ENCODE measurements around the gene SPECC1L.
"Not testable (repeated sequence)": the region's sequence is repeated elsewhere in the genome, so short reads cannot be mapped to it uniquely, and the experiment has no call there.

Gene SPECC1L, protein sequence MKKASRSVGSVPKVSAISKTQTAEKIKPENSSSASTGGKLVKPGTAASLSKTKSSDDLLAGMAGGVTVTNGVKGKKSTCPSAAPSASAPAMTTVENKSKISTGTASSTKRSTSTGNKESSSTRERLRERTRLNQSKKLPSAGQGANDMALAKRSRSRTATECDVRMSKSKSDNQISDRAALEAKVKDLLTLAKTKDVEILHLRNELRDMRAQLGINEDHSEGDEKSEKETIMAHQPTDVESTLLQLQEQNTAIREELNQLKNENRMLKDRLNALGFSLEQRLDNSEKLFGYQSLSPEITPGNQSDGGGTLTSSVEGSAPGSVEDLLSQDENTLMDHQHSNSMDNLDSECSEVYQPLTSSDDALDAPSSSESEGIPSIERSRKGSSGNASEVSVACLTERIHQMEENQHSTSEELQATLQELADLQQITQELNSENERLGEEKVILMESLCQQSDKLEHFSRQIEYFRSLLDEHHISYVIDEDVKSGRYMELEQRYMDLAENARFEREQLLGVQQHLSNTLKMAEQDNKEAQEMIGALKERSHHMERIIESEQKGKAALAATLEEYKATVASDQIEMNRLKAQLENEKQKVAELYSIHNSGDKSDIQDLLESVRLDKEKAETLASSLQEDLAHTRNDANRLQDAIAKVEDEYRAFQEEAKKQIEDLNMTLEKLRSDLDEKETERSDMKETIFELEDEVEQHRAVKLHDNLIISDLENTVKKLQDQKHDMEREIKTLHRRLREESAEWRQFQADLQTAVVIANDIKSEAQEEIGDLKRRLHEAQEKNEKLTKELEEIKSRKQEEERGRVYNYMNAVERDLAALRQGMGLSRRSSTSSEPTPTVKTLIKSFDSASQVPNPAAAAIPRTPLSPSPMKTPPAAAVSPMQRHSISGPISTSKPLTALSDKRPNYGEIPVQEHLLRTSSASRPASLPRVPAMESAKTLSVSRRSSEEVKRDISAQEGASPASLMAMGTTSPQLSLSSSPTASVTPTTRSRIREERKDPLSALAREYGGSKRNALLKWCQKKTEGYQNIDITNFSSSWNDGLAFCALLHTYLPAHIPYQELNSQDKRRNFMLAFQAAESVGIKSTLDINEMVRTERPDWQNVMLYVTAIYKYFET

GRCh38 chr22:24270556-24271385 is at the start of gene SPECC1L:
TSS of gene SPECC1L (plus strand) at chr22:24270831. CDS start at chr22:24302232, 31,401 bp downstream.
- peak; percentile 81 to 87 (median 84) for DNase-seq

GRCh38 chr22:24224468-24224867 is 46.2 kb upstream of the SPECC1L start:
- no peak for DNase-seq

- DNase-seq = no peak
Observed at GRCh38 chr22:24225044-24225601, 45.5 kb upstream of the SPECC1L start.

GRCh38 chr22:24225951-24226350 is 44.7 kb upstream of the SPECC1L start:
- DNase-seq = no peak

GRCh38 chr22:24230911-24231656 is 39.5 kb upstream of the SPECC1L start:
- peak; percentile 15 to 54 (median 36) for DNase-seq

DNA sequence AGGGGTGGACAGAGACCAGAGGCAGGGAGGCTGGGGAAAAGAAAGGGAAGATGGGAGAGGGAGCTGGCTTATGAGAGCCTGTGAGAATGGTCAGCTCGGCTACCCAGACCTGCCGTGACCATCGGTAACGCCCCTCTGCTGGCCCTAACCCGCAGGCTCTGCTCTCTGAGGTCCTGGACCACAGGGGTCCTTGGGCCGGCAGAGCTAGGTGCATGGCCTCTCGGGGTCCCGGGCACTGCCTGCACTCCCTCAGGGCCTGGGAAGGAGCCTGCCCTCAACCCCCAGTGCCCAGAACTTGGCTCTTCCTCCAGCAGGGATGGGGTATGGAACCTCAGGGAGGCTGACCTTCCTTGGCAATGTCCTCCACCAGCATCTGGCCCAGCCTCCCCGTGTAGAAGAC is 38.9 kb upstream of the SPECC1L start:
- DNase-seq = no peak

GRCh38 chr22:24232124-24232523 is 38.5 kb upstream of the SPECC1L start:
- no peak for DNase-seq

DNA sequence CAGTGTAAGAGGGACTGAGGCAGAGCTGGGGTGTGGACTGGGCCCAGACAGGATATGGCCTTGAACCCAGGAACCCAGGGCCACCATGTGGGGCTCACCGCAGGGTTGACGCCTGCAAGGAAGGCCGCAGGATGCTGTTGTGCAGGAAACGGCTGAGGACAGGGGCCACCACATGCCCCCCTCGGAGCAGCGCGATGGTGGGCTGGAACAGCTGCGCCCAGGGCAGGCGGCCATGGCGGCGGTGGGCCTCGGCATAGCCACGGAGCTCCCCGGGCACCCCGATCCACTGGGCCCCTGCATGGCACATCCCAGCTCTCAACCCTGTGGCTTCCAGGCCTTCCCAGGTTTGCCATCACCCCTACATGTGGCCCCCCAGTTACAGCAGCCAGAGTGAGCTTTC is 37.9 kb upstream of the SPECC1L start:
- DNase-seq = no peak

- no peak for DNase-seq
Observed at GRCh38 chr22:24233235-24233634, 37.4 kb upstream of the SPECC1L start.

- no peak for DNase-seq
Observed at GRCh38 chr22:24233816-24234215, 36.8 kb upstream of the SPECC1L start.

DNA sequence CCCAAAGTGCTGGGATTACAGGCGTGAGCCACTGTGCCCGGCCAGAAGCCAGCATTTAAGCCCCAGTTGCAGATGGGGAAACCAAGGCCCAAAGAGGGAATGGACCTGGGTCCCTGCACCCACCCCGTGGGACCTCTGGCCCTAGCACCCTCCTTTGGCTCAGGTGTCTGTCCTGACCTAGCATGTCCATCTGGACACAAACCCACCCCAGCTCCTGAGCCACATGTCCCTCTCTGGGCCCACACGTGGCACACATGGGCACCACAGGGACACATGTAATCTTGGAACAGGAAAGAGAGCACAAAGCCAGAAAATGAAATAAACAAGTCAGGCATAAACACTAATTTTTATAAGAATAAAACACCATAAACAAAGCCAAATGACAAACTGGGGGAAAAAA is 35.3 kb upstream of the SPECC1L start:
- no peak for DNase-seq

DNA sequence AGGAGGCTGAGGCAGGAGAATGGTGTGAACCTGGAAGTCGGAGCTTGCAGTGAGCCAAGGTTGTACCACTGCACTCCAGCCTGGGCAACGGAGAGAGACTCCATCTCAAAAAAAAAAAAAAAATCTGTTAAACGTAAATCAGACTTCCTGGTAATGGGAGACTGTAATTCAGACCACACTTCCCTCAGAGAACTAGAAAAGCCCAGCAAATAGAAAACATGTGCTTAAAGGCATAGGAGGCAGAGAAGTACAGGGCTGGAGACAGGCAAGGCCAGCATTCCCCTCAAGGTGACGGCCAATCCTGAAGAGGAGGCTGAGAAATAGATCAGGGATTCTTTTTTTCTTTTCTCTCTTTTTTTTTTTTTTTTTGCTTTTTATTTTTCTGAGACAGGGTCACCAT is 34.0 kb upstream of the SPECC1L start:
- DNase-seq = no peak

GRCh38 chr22:24238101-24238694 is 32.4 kb upstream of the SPECC1L start:
- not testable (repeated sequence) for DNase-seq

DNA sequence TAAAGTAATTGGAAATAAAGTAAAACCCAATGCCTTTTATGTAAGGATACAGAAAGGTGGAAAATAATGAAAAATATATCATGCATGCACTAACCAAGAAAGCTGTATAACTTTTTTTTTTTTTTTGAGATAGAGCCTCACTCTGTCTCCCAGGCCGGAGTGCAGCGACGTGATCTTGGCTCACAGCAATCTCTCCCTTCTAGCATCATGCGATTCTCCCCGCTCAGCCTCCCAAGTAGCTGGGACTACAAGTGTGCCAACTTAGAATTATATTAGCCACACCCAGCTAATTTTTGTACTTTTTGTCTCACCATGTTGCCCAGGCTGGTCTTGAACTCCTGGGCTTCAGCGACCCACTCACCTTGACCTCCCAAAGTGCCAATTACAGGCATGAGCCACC is 30.2 kb upstream of the SPECC1L start:
- no peak for DNase-seq

- DNase-seq = not testable (repeated sequence)
Observed at GRCh38 chr22:24240985-24241692, 29.5 kb upstream of the SPECC1L start.

DNA sequence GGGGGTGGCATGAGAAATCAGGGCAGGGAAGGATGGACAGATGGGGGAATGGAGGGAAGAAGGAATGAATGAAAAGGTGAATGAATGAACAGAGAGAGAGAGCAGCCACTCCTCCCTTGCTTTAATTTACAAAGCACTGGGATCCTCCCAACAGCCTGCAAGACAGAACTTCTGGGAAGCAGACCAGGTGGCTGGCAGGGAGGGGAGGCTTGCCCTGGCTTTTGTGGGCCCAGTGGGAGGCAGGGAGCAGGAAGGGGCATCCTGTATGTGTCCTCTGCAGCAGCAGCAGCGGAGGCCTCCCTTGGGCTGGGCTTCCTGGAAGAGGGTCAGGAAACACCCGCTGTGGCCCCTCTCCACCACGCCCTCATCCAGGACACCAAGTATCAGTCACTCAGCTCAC is 27.2 kb upstream of the SPECC1L start:
- DNase-seq = not testable (repeated sequence)

DNA sequence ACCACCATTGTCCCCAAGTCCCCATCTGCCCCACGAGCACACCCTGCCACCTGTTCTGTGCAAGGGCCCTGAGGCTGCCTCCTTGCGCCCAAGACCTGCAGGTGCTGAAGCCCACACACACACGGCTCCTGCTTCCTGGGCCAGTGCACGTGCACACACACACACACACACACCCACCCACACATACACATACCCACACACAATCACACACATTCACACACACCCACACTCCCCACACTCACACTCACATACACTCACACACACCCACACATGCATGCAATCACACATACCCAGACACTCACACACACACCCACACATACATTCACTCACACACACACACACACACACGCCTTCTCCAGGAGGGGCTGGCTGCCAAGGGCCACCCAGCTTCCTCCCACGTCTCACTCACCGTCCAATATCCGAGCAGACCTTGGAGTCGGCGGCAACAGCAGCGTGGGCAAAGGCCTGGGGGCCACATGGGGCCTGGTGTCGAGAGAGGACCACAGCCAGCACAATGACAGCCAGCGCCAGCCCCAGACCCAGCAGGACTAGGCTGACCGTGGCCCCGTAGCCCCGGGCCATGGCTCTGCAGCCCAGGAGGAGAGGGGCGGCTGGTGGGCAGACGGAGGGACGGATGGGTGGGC is 26.4 kb upstream of the SPECC1L start:
- DNase-seq = no peak

- DNase-seq = not testable (repeated sequence)
Observed at GRCh38 chr22:24245030-24245431, 25.6 kb upstream of the SPECC1L start, which contains the start of gene GGT5. TSS of gene GGT5 (minus strand) at chr22:24245082. CDS start at chr22:24244725, 357 bp downstream.

Data from activated CD4-positive, CD25-positive, alpha-beta regulatory T cell (primary cell).